ENCODE data around the gene SYTL3. TPM values are rescaled to one million over a fixed set of nuclear protein-coding genes. Genes with fewer than 3 reads are reported as not detected.
"Not testable (repeated sequence)": the region's sequence is repeated elsewhere in the genome, so short reads cannot be mapped to it uniquely, and the experiment has no call there.

SYTL3 gene
- total and polyA plus RNA-seq, 7 donors, result 1.7 to 17.3 (median 4.1) TPM

DNA sequence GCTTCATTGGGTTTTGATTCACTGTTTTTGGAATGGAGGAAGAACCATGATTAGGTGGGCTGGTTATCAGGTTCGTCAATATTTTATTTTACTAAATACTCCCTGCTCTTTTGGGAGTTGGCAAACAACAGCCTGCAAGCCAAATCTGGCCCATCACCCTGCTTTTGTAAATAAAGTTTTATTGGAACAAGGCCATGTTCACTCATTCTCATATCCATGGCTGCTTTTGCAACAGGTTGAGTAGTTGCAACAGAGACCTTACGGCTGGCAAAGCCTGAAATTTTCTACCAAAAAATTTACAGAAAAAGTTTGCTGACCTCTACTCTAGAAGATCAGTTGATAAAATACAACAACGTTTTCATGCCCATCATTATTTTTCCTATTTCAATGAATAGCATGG, 45.1 kb downstream of the SYTL3 start:
- intact Hi-C loops (cut with DNase I), result loop anchor here in 1 of 2 donors (5.0 kb wide), 1 partner anchor 33 kb away; no protein-coding TSS in a partner anchor
- 90 to 92% (median 90%) methylated on average over 3 of the region's 3 CpGs for WGBS, 3 donors
- TF ChIP-seq, protein P1, sequence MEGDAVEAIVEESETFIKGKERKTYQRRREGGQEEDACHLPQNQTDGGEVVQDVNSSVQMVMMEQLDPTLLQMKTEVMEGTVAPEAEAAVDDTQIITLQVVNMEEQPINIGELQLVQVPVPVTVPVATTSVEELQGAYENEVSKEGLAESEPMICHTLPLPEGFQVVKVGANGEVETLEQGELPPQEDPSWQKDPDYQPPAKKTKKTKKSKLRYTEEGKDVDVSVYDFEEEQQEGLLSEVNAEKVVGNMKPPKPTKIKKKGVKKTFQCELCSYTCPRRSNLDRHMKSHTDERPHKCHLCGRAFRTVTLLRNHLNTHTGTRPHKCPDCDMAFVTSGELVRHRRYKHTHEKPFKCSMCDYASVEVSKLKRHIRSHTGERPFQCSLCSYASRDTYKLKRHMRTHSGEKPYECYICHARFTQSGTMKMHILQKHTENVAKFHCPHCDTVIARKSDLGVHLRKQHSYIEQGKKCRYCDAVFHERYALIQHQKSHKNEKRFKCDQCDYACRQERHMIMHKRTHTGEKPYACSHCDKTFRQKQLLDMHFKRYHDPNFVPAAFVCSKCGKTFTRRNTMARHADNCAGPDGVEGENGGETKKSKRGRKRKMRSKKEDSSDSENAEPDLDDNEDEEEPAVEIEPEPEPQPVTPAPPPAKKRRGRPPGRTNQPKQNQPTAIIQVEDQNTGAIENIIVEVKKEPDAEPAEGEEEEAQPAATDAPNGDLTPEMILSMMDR (IDR thresholded peaks at IDR 0.05), result no peak

DNA sequence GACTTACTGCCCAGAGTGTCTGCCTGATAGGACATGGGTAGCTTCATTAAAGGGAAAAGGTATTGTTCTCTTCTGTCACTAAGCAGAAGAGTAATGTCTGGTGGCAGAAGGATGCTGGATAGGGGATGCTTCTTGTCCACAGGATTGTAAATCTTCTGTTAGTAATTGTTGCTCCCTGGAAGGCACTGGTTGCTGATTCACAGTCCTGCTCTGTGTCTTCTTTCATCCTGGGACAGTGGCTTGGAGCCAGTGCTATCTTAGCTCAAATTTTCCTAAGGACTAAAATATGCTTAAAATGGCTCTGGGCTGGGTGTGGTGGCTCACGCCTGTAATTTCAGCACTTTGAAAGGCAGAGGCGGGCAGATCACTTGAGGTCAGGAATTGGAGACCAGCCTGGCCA, 48.0 kb downstream of the SYTL3 start:
- intact Hi-C loops (cut with DNase I), result loop anchor here in 1 of 2 donors (5.0 kb wide), 1 partner anchor 36 kb away; no protein-coding TSS in a partner anchor
- Histone ChIP-seq H3K36me3 (ENCODE audit: insufficient read depth in 1 of 2, low read depth in 1 of 2) (no peaks in the 10 kb centered on the region), H3K4me1 (no peaks in the 10 kb centered on the region), H3K9me3 (no peaks in the 10 kb centered on the region), H3K27ac (no peak overlapping the region), H3K27me3 (ENCODE audit: insufficient read depth in 3 of 3, low read length in 2 of 3) (no peaks in the 10 kb centered on the region), H3K4me3 (no peak overlapping the region)
- no peak for ATAC-seq
- 84 to 96% (median 92%) methylated on average over 2 of the region's 2 CpGs for WGBS, 3 donors
- DNase-seq, result no peak
- TF ChIP-seq, protein P1 (IDR thresholded peaks at IDR 0.05), result no peak

More for the DNA sequence above, 45.1 kb downstream of the SYTL3 start:
- DNase-seq, result no peak
- Histone ChIP-seq H3K4me1 (no peaks in the 10 kb centered on the region), H3K9me3 (no peaks in the 10 kb centered on the region), H3K27ac (no peak overlapping the region), H3K36me3 (ENCODE audit: insufficient read depth in 1 of 2, low read depth in 1 of 2) (no peaks in the 10 kb centered on the region), H3K4me3 (no peak overlapping the region), H3K27me3 (ENCODE audit: insufficient read depth in 3 of 3, low read length in 2 of 3) (no peaks in the 10 kb centered on the region)
- no peak for ATAC-seq

DNA sequence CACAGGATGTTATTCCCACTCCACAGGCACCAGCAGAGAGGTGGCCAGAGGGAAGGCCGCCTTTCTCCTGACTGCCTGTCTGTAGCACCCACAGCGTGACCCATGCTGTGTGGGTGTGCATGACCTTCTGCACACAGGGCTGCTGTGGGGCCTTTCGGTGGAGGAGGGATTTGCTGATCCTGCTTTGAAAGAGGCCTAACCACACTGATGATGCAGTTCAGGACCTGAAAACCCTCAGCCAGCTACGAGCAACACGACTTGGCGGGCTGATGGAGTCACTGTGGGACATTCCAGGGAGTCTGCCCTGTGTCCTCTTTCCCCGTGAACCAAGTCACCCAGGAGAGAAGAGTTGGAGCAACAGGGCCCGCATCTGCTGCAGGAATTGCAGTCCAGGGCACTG, 49.1 kb downstream of the SYTL3 start:
- whole genome bisulfite sequencing, 3 donors, result 92 to 94% (median 93%) methylated on average over 8 of the region's 8 CpGs
- TF ChIP-seq, protein P1 (IDR thresholded peaks at IDR 0.05), result no peak

DNA sequence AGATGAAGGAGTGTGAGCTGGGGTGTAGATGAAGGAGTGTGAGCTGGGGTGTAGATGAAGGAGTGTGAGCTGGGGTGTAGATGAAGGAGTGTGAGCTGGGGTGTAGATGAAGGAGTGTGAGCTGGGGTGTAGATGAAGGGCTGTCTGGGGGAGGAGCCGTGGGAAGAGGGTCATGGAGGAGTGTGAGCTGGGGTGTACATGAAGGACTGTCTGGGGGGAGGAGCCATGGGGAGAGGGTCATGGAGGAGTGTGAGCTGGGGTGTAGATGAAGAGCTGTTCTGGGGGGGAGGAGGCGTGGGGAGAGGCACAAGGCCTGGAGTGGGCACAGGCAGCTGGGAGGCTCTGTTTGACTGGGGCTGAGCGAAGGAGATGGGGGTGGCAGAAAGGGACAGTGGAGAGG, 51.4 kb downstream of the SYTL3 start:
- not testable (repeated sequence) for H3K27ac ChIP-seq; ATAC-seq; H3K27me3 ChIP-seq (ENCODE audit: insufficient read depth in 3 of 3, low read length in 2 of 3); DNase-seq; H3K4me3 ChIP-seq; H3K36me3 ChIP-seq (ENCODE audit: insufficient read depth in 1 of 2, low read depth in 1 of 2); H3K9me3 ChIP-seq
- intact Hi-C loops (cut with DNase I), result loop anchor here in 1 of 2 donors (10.0 kb wide), 1 partner anchor 434 kb away; no protein-coding TSS in a partner anchor
- WGBS, 3 donors, result 96 to 98% (median 98%) methylated on average over 3 of the region's 3 CpGs
- H3K4me1 ChIP-seq, result peaks cover 15% of the 10 kb centered on the region

More for the DNA sequence above, 49.1 kb downstream of the SYTL3 start:
- H3K36me3 ChIP-seq (ENCODE audit: insufficient read depth in 1 of 2, low read depth in 1 of 2), result no peaks in the 10 kb centered on the region
- no peaks in the 10 kb centered on the region for H3K27me3 ChIP-seq (ENCODE audit: insufficient read depth in 3 of 3, low read length in 2 of 3)
- H3K4me1 ChIP-seq, result peaks cover 8% of the 10 kb centered on the region
- no peak overlapping the region for H3K27ac ChIP-seq
- H3K9me3 ChIP-seq, result no peaks in the 10 kb centered on the region
- ATAC-seq (no peak), DNase-seq (no peak)
- H3K4me3 ChIP-seq, result no peak overlapping the region
- intact Hi-C loops (cut with DNase I), result loop anchor here in 1 of 2 donors (5.0 kb wide), 1 partner anchor 37 kb away; no protein-coding TSS in a partner anchor

DNA sequence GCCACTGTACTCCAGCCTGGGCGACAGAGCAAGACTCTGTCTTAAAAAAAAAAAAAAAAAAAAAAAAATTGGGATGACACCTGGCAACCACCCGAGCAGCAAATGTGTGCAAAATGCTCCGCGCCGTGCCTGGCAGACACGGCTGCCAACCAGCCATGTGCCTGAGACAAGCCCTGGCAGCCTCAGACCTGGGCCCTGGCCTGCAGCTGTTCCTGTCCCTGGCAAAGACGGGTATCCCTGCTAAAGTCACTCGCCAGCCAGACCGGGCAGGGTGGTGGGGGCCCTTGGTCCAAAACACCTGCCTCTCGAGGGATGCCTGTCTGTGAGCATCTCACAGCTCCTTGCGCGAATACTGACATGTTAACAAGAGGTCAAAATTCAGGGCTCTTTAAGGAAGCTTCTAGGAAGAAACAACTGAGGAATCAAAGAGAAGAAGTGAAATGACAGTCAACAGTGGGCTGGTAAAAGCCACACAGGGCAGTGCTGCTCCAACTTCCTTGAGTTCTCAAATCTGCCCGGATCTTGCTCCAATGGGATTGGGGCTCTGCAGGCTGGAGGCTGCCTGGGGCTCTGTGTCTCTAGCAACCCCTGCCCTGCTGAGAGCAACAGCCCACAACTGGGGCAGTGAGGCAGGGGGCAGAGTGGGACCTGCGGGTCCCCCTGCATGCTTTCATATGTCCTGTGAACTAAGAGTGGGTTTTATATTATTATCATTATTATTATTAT, 53.4 kb downstream of the SYTL3 start:
- no peaks in the 10 kb centered on the region for H3K9me3 ChIP-seq
- peak overlapping the region; percentile 42 for H3K27ac ChIP-seq
- H3K4me3 ChIP-seq, result no peak overlapping the region
- H3K27me3 ChIP-seq (ENCODE audit: insufficient read depth in 3 of 3, low read length in 2 of 3), result no peaks in the 10 kb centered on the region
- peak; percentile 69 to 87 for DNase-seq
- H3K4me1 ChIP-seq, result peaks cover 26% of the 10 kb centered on the region
- TF ChIP-seq, protein P1 (IDR thresholded peaks at IDR 0.05), result no peak
- no peaks in the 10 kb centered on the region for H3K36me3 ChIP-seq (ENCODE audit: insufficient read depth in 1 of 2, low read depth in 1 of 2)
- peak; percentile 81 to 93 (median 88) for ATAC-seq
- intact Hi-C loops (cut with DNase I), result loop anchor here in 1 of 2 donors (10.0 kb wide), 1 partner anchor 432 kb away; no protein-coding TSS in a partner anchor
- 16 to 53% (median 33%) methylated on average over 13 to 14 of the region's 14 CpGs for WGBS, 3 donors

Measured in psoas muscle (tissue), 8 donors.